Measurements from ENCODE around the gene JUP.

GRCh38 chr17:41736983-41737679, 49.4 kb downstream of the JUP start:
- no peak for TF ChIP-seq POLR2AphosphoS5 (IDR thresholded peaks at IDR 0.05; ENCODE audit: low read depth, low read length)
- TF ChIP-seq TAF1 (IDR thresholded peaks at IDR 0.05; ENCODE audit: borderline replicate concordance, insufficient read depth, low read length) = no peak

Measured in PFSK-1 (cell line).